Measurements from ENCODE around the gene MYH15.
"Not testable (repeated sequence)": the region's sequence is repeated elsewhere in the genome, so short reads cannot be mapped to it uniquely, and the experiment has no call there.

MYH15 gene

DNA sequence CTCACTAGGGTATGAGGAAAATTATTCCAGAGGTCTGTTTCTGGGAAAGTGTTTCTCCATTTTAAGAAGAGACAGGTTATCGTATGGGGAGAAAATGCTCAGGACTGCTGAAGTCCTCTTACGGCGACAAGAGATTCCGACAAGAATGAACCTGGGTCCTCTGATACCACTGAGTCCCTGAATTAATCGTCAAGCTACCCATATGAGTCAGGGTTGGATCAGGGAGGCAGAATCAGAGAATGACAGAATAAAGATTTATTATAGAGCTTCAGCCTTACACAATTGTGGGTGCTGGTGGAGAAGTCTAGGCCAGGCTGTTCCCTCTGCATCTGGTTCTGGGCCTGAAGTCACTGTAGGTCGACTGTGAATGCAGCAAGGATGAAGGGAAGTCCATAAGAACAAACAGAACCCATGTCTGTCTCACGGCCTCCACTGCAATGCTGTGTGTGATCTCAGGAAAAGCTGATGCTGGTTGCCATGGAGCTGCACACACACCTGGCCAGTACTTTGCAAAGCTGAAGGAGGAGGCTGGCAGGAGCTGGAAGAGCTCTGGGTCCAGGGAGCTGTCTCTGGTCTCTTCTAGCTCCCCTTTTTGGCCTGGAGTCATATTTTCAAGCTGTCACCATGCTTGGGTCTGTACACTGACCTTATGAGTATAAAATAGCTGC lies 130.1 kb downstream of the MYH15 start:
- DNase-seq: no peak

DNA sequence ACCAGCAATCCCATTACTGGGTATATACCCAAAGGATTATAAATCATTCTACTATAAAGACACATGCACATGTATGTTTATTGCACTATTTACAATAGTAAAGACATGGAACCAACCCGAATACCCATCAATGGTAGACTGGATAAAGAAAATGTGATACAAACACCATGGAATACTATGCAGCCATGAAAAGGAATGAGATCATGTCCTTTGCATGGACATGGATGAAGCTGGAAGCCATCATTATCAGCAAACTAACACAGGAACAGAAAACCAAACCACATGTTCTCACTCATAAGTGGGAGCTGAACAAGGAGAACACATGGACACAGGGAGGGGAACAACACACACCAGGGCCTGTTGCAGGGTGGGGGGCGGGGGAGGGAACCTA lies 131.4 kb downstream of the MYH15 start:
- DNase-seq: not testable (repeated sequence)

DNA sequence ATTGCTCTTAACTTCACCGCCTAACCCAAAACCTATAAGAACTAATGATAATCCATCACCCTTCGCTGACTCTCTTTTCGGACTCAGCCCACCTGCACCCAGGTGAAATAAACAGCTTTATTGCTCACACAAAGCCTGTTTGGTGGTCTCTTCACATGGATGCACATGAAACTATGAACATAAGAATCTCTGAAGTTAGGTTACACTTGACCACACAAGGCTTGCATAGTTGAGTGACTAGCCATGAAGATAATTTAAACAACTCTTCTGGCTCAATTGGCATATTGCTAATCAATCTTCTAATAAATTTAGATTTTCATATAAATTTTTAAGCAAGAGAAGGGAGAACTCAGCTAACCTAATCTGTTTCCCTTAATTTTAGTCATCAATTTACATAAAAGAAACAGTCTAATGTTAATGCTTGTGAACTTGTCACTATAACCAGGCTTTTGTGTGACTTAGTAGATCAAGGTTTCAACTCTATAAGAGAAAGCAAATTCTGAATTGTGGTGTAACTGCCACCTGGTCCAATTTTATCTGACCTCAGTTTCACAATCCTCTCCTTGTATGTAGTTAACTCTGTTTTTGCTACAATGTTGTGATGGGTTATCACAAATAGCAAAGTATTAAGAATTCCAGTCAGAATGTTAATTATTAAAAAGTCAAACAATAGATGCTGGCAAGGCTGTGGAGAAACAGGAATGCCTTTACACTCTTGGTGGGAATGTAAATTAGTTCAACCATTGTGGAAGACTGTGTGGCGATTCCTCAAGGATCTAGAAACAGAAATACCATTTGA lies 132.0 kb downstream of the MYH15 start:
- no peak for DNase-seq

DNA sequence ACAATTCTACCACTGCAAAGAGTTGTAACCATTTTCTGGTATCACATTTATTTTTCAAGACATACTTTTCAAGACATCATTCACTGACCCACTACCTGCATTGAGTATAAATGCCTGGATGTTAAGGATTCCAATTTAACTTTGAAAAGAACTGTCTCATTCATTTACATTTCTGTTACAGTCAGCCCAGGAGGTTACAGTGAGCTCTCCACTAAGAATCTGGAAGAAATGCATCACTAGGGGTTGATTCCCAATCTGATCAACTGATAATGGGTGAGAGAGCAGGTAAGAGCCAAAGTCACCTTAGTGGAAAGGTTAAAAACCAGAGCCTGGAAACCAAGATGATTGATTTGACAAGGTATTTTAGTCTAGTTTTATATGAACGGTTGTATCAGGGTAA lies 133.0 kb downstream of the MYH15 start:
- DNase-seq: no peak

DNA sequence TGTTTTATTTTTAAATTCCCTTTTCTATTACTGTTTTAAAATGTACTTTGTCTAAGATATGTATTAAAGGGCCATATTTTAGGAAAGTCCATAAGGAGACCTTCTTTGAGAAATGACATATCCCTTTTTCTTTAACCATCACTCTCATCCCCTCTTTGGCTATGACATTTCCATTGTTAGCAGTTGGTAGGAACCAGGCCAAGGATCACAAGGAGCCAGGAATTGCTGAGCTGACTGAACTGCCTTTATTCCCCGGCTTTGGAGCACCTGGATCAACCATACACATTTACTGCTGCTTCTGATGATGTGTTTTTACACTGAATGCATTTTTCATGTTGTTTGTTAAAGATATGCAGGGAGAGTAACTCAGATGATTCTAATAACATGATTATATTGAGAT lies 134.4 kb downstream of the MYH15 start:
- no peak for DNase-seq

- DNase-seq: no peak
Measured at GRCh38 chr3:108359011-108359410, 151.4 kb downstream of the MYH15 start.

DNA sequence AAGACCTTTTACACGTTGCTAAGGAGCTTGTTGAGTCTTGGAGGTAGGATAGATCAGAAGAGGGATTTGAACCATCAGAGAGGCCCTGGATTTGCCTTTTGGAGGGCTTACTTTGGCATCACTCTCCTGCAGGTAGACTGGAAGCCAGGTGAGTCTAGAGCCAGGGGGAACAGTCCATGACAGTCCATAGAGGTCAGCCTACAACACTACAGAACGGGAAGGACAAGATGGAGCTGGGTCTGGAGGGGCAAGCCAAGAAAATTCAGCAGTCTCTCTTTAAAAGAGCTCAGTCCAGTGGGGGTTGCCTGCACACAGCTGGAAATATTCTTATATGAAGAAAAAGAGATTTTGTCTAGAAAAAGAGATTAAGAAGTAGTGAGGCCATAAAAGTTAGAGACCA lies 153.4 kb downstream of the MYH15 start:
- DNase-seq: no peak

GRCh38 chr3:108354562-108354961 lies 155.8 kb downstream of the MYH15 start:
- no peak for DNase-seq

- no peak for DNase-seq
Measured at GRCh38 chr3:108352176-108352575, 158.2 kb downstream of the MYH15 start.

- DNase-seq: no peak
Measured at GRCh38 chr3:108346301-108347227, 163.8 kb downstream of the MYH15 start.

DNA sequence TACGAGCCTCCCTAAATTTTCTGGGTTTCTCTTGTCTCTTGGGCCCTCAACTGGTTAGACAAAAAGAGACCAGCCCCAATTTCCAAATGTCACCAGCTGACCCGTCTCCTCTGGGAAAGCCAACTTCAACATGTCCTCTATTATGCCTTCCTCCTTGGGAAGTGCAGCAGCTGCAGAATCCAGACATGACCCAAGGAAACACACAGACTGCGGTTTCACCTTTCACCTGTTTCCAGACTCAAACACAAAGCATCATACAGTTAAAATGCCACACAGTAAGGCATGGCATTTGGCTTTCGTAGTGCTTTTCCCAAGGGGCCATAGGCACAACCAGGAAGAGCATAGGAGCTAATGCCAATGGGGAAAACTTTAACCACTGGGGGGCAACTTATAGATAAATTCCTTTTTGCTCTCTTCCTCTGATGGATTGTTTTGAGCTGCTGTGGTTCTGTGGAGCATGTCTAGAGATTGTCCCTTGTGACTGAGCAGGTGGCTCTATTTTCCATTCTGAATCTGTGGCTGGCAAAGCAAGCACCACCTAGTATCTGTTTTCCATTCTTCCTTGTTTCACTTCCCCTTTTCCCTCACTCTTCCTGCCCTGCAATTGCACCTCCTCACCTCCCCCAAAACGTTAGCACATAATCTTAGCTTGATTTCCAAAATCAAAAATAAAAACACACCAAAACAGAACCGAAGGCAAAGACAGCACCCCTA lies 164.7 kb downstream of the MYH15 start:
- no peak for DNase-seq

DNA sequence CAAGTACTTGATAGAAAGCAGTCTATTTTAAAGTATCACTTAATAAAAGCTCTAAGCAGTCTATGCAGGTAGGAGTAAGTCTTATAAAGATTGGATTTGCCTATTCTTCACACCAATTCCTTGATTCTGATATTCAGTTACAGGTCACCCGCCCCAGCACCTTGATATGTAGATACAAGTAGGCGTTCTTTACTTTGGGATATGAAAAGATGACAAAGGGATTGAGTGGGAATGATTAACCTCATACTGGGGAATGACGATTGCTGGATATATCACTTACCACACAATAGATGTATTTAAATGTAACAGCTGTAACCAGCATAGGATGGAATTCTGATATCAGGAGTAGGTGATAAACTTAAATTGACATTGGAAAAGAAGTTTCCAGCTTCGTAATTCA lies 166.9 kb downstream of the MYH15 start:
- no peak for DNase-seq

- DNase-seq: no peak
Measured at GRCh38 chr3:108342837-108343486, 167.4 kb downstream of the MYH15 start.

GRCh38 chr3:108341911-108342310 lies 168.5 kb downstream of the MYH15 start:
- no peak for DNase-seq

- DNase-seq: no peak
Measured at GRCh38 chr3:108338901-108339545, 171.4 kb downstream of the MYH15 start.

- DNase-seq: no peak
Measured at GRCh38 chr3:108334701-108335100, 175.7 kb downstream of the MYH15 start.

- DNase-seq: no peak
Measured at GRCh38 chr3:108333961-108334360, 176.4 kb downstream of the MYH15 start.

GRCh38 chr3:108331792-108332191 lies 178.6 kb downstream of the MYH15 start:
- DNase-seq: no peak

Measured in activated CD8-positive, alpha-beta memory T cell treated with anti-CD3 and anti-CD28 coated beads, Interleukin-2, amount 50 U/mL, for 4 hours (primary cell).